22Rv1 (cell line): ENCODE results near the gene B4GALT2.

Source experiments
- CTCF ChIP-seq: fragments of 450-650 bp; IDR thresholded peaks from 2 replicates; pipeline ENCODE4 v1.5.1; 2017; ENCODE audit warnings: mild to moderate bottlenecking
- ZFX ChIP-seq: fragments of 450-650 bp; IDR thresholded peaks from 2 replicates; pipeline ENCODE4 v1.6.1; 2017; ENCODE audit warnings: antibody characterized with exemption, borderline replicate concordance

- TF ChIP-seq CTCF (peak; percentile 20; the same call in 1 of the 2 replicates), ZFX (no peak)
Observed at GRCh38 chr1:44030605-44031251, 51.7 kb downstream of the B4GALT2 start.
